Fibroblast of lung (primary cell): Measurements from ENCODE around the gene VWA5B1. TPM values are rescaled to one million over a fixed set of nuclear protein-coding genes. Genes with fewer than 3 reads are reported as not detected.

Experiments
- DNase-seq, 2 donors: peaks; one replicate each; pipeline versions ENCODE4 v3.0.0 to v3.0.0-alpha.2; 2010; ENCODE audit warnings: low read depth in 2 of 2
- H2AFZ ChIP-seq: 2 replicates; pipeline ENCODE4 v1.5.1; 2012; ENCODE audit warnings: low read length, control low read depth, inconsistent platforms
- H3K27ac ChIP-seq: 2 replicates; pipeline ENCODE4 v1.5.1; 2011; ENCODE audit warnings: low read length, control low read depth; ENCODE audit not compliant: insufficient read depth
- H3K27me3 ChIP-seq: 2 replicates; pipeline ENCODE4 v1.5.1; 2011; ENCODE audit warnings: mild to moderate bottlenecking, low read length; ENCODE audit not compliant: control insufficient read depth, insufficient read depth
- H3K36me3 ChIP-seq: 2 replicates; pipeline ENCODE4 v1.5.1; 2011; ENCODE audit warnings: low read length; ENCODE audit not compliant: control insufficient read depth, insufficient read depth
- H3K4me1 ChIP-seq: 2 replicates; pipeline ENCODE4 v1.5.1; 2011; ENCODE audit warnings: low read length; ENCODE audit not compliant: control insufficient read depth, insufficient read depth; ENCODE audit errors: extremely low read depth
- H3K4me2 ChIP-seq: 2 replicates; pipeline ENCODE4 v1.5.1; 2011; ENCODE audit warnings: low read length, control low read depth; ENCODE audit not compliant: insufficient read depth; ENCODE audit errors: extremely low read depth
- H3K4me3 ChIP-seq, 4 experiments: fragments of 200-600 bp in 1 of 4; sonication (generic) in 1 of 4; replicated peaks in 1 of 4; 2 replicates each; pipeline ENCODE4 v1.5.1; 2011 to 2016; ENCODE audit warnings: low read length in 4 of 4, low read depth in 3 of 4, mild to moderate bottlenecking in 3 of 4, control low read depth in 2 of 4, inconsistent platforms in 1 of 4, mixed read lengths in 1 of 4; ENCODE audit not compliant: insufficient read depth in 1 of 4; ENCODE audit errors: control extremely low read depth in 1 of 4
- H3K79me2 ChIP-seq: 2 replicates; pipeline ENCODE4 v1.5.1; 2012; ENCODE audit warnings: mild to moderate bottlenecking, low read length, inconsistent platforms; ENCODE audit not compliant: control insufficient read depth, insufficient read depth
- H3K9ac ChIP-seq: 2 replicates; pipeline ENCODE4 v1.5.1; 2011; ENCODE audit warnings: mild to moderate bottlenecking, low read length, control low read depth; ENCODE audit not compliant: insufficient read depth
- H3K9me3 ChIP-seq: 2 replicates; pipeline ENCODE4 v1.5.1; 2012; ENCODE audit warnings: low read depth, low read length; ENCODE audit not compliant: control insufficient read depth, insufficient read depth
- H4K20me1 ChIP-seq: 2 replicates; pipeline ENCODE4 v1.5.1; 2011; ENCODE audit warnings: low read length; ENCODE audit not compliant: control insufficient read depth, insufficient read depth; ENCODE audit errors: extremely low read depth
- CTCF ChIP-seq, 2 donors: IDR thresholded peaks in 1 of 2; conservative IDR thresholded peaks in 1 of 2; 1 replicate in 1 of 2; 2 replicates in 1 of 2; pipeline ENCODE4 v1.5.1; 2011 to 2012; ENCODE audit warnings: low read length in 2 of 2, control low read depth in 1 of 2, inconsistent platforms in 1 of 2, low read depth in 1 of 2, mild to moderate bottlenecking in 1 of 2
- EZH2 ChIP-seq: IDR thresholded peaks from 2 replicates; pipeline ENCODE4 v1.5.1; 2012; ENCODE audit warnings: low read length, control low read depth, mild to moderate bottlenecking; ENCODE audit errors: missing control alignments
- polyA plus RNA-seq, 2 donors: library from polyadenylated mRNA; depleted of rRNA in 1 of 2; stranded (reverse) in 1 of 2; unstranded in 1 of 2; fragments of >200 nt; gene quantifications; 2 replicates each; pipeline ENCODE4 v1.2.1, GENCODE V29; 2011 to 2012; ENCODE audit warnings: missing spikeins in 1 of 2
- total RNA-seq: library from RNA; depleted of rRNA; stranded (reverse); fragments of >200 nt; gene quantifications from 2 replicates; pipeline ENCODE4 v1.2.1, GENCODE V29; 2014

Gene VWA5B1
- total and polyA plus RNA-seq, 2 donors (not counting 1 experiment from before 2014, with no cell fraction given) = not detected

- Histone ChIP-seq H3K4me2 (no peak overlapping the region), H3K9me3 (no peaks in the 10 kb centered on the region), H2AFZ (no peak overlapping the region), H3K36me3 (no peaks in the 10 kb centered on the region), H3K27me3 (peaks cover 23% of the 10 kb centered on the region), H3K4me3 (no peak overlapping the region), H3K9ac (no peak overlapping the region), H4K20me1 (no peaks in the 10 kb centered on the region), H3K79me2 (no peaks in the 10 kb centered on the region), H3K27ac (no peak overlapping the region), H3K4me1 (peaks cover 2% of the 10 kb centered on the region)
- DNase-seq = no peak
- TF ChIP-seq EZH2 = no peak
- no peak for TF ChIP-seq CTCF (conservative IDR thresholded peaks at IDR 0.05 in 1 of 2, IDR thresholded peaks at IDR 0.05 in 1 of 2; ENCODE audit: low read depth in 1 of 2, low read length in 2 of 2)
Measured at GRCh38 chr1:20372676-20373075, 82.0 kb downstream of the VWA5B1 start.

- Histone ChIP-seq H2AFZ (no peak overlapping the region), H3K9me3 (no peaks in the 10 kb centered on the region), H3K79me2 (no peaks in the 10 kb centered on the region), H4K20me1 (no peaks in the 10 kb centered on the region), H3K36me3 (no peaks in the 10 kb centered on the region), H3K27me3 (peaks cover 21% of the 10 kb centered on the region), H3K4me2 (no peak overlapping the region), H3K4me3 (no peak overlapping the region), H3K27ac (no peak overlapping the region), H3K9ac (no peak overlapping the region), H3K4me1 (peaks cover 2% of the 10 kb centered on the region)
- DNase-seq = no peak
- TF ChIP-seq CTCF (conservative IDR thresholded peaks at IDR 0.05 in 1 of 2, IDR thresholded peaks at IDR 0.05 in 1 of 2; ENCODE audit: low read depth in 1 of 2, low read length in 2 of 2) (no peak), EZH2 (no peak)
Measured at GRCh38 chr1:20373286-20373685, 82.6 kb downstream of the VWA5B1 start.

DNA sequence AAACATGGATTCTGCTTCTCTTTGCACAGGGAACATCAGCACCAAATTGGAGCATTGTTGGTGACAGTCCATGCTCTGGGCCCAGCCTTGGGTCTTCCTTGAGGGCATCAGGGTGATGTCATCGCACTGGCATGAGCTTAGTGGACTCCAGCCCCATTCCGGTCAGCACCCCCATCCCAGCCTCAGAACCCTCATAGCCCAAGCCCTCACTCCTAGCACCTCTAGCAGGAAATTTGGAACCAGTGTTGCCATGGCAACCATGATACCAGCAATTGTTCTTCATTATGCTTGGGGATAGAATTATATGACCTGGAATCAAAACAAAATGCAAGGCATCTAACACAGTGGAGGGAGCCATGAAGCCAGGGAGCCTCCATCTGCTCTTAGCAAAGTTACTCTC, 83.1 kb downstream of the VWA5B1 start:
- Histone ChIP-seq H3K27me3 (peaks cover 17% of the 10 kb centered on the region), H3K79me2 (no peaks in the 10 kb centered on the region)
- DNase-seq = no peak

More for the DNA sequence above, 83.1 kb downstream of the VWA5B1 start:
- H3K4me3 ChIP-seq = no peak overlapping the region
- H2AFZ ChIP-seq = no peak overlapping the region
- H3K9ac ChIP-seq = no peak overlapping the region
- TF ChIP-seq EZH2 (no peak), CTCF (conservative IDR thresholded peaks at IDR 0.05 in 1 of 2, IDR thresholded peaks at IDR 0.05 in 1 of 2; ENCODE audit: low read depth in 1 of 2, low read length in 2 of 2) (no peak)
- H4K20me1 ChIP-seq = no peaks in the 10 kb centered on the region
- H3K36me3 ChIP-seq = no peaks in the 10 kb centered on the region
- H3K27ac ChIP-seq = no peak overlapping the region
- H3K4me2 ChIP-seq = no peak overlapping the region
- peaks cover 2% of the 10 kb centered on the region for H3K4me1 ChIP-seq
- H3K9me3 ChIP-seq = no peaks in the 10 kb centered on the region
